Erythroblast (primary cell): ENCODE measurements around the gene KRTAP1-1.
"Not testable (repeated sequence)": the region's sequence is repeated elsewhere in the genome, so short reads cannot be mapped to it uniquely, and the experiment has no call there.

Source experiments
- GATA1 ChIP-seq: IDR thresholded peaks from 2 replicates; pipeline ENCODE4 v1.6.1; 2011; ENCODE audit warnings: low read depth, mild to moderate bottlenecking, control low read depth, low read length, moderate library complexity
- POLR2A ChIP-seq: IDR thresholded peaks from 2 replicates; pipeline ENCODE4 v1.6.1; 2011; ENCODE audit warnings: mild to moderate bottlenecking, low read length

- not testable (repeated sequence) for TF ChIP-seq POLR2A, GATA1
Observed at GRCh38 chr17:41065016-41065689, 23.9 kb upstream of the KRTAP1-1 start.
